GM12891 (cell line): ENCODE data around the gene ZP1.

Source experiments
- DNase-seq: peaks from one replicate; pipeline ENCODE4 v3.0.0; 2011; ENCODE audit warnings: low spot score; ENCODE audit not compliant: insufficient read length
- FAIRE-seq: peaks from 2 replicates; lab custom pipeline; 2011; peaks lifted over from hg19 to GRCh38; lab: Jason Lieb, UNC
- PAX5 ChIP-seq: IDR thresholded peaks from 2 replicates; pipeline ENCODE4 v1.6.1; 2011; ENCODE audit warnings: low read length, moderate library complexity, mild to moderate bottlenecking; ENCODE audit not compliant: insufficient read depth, severe bottlenecking
- POLR2A ChIP-seq: IDR thresholded peaks from 2 replicates; pipeline ENCODE4 v1.6.1; 2011; ENCODE audit warnings: low read depth, low read length, control low read depth
- POLR2AphosphoS5 ChIP-seq: IDR thresholded peaks from 2 replicates; pipeline ENCODE4 v1.6.1; 2011; ENCODE audit warnings: low read depth, low read length, control low read depth
- POU2F2 ChIP-seq: IDR thresholded peaks from 2 replicates; pipeline ENCODE4 v1.6.1; 2011; ENCODE audit warnings: low read depth, mild to moderate bottlenecking, control low read depth, low read length, moderate library complexity
- SPI1 ChIP-seq: IDR thresholded peaks from 2 replicates; pipeline ENCODE4 v1.6.1; 2011; ENCODE audit warnings: low read depth, low read length, control low read depth
- TAF1 ChIP-seq: IDR thresholded peaks from 2 replicates; pipeline ENCODE4 v1.6.1; 2011; ENCODE audit warnings: low read depth, low read length, control low read depth

The ZP1 gene

GRCh38 chr11:60878245-60879101, 11.1 kb downstream of the ZP1 start:
- FAIRE-seq (no peak), DNase-seq (no peak)
- no peak for TF ChIP-seq SPI1
- no peak for TF ChIP-seq POLR2AphosphoS5
- TF ChIP-seq POU2F2, result no peak
- TF ChIP-seq POLR2A, result no peak
- no peak for TF ChIP-seq TAF1
- TF ChIP-seq PAX5, result no peak

DNA sequence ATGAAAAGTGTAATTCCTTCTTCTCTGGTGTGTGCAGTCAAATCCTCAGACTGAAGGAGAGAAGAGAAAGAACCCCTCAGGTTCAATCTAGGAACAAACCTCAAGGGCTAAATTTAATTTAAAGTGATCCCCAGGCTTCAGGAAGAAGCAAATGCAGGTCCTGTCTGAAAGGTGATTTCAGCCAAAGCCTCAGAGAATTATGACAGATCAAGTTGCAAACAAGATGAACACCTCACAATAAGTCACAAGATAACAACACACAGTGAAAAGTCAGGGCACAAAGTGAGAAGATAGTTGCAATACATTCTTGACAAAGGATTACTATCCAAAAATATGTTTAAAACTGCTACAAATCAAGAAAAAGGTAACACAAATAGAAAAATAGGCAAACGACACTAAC, 11.8 kb downstream of the ZP1 start:
- FAIRE-seq, result no peak
- DNase-seq, result no peak
- TF ChIP-seq POLR2A (no peak), PAX5 (no peak), POLR2AphosphoS5 (no peak), POU2F2 (no peak), SPI1 (no peak), TAF1 (no peak)

- DNase-seq, result no peak
- no peak for FAIRE-seq
- TF ChIP-seq POLR2AphosphoS5, result no peak
- no peak for TF ChIP-seq POU2F2
- TF ChIP-seq POLR2A, result no peak
- no peak for TF ChIP-seq SPI1
Observed at GRCh38 chr11:60879971-60880588, 12.7 kb downstream of the ZP1 start.

DNA sequence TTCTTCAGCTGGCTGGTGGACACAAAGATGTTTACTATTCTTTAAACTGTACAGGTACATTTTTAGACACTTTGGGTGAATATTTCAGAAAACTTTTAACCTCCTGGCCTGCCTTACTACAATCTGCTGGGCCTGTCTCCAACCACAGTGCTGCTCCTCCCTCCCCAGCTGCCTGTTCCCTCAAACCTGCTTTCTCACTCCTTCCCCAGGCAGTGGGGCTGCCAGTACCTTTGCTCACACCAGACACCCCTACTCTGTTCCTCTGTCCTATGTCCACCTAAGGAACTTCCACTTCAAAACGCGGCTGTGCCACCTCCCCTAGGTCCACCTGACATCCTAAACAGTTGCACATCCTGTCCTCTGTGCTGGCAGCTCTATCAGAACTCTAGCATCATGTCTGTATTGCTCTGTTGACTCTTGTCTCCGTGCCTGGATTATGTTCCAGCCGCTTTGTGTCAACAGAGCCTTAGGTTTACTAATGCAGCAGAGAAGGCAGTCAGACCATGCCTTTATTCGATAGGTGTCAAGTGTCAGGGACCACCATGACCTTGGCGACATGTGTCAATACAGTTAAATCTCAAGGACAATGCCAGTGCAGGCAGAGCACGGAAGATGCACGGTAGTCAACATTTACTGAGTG, 13.4 kb downstream of the ZP1 start:
- TF ChIP-seq POLR2A, result no peak
- TF ChIP-seq PAX5, result no peak
- TF ChIP-seq SPI1, result no peak
- TF ChIP-seq POU2F2, result no peak
- TF ChIP-seq POLR2AphosphoS5, result no peak
- no peak for TF ChIP-seq TAF1
- DNase-seq (no peak), FAIRE-seq (no peak)

- DNase-seq (no peak), FAIRE-seq (no peak)
- TF ChIP-seq POLR2A (no peak), TAF1 (no peak), POU2F2 (no peak), SPI1 (no peak), POLR2AphosphoS5 (no peak), PAX5 (no peak)
Observed at GRCh38 chr11:60887556-60887955, 20.2 kb downstream of the ZP1 start.

- no peak for TF ChIP-seq TAF1
- peak; percentile 82; the same call in 1 of the 2 replicates for TF ChIP-seq POLR2AphosphoS5
- TF ChIP-seq POU2F2, result 0 out of 2 replicates have a peak, but pooled peaks have one; percentile 9
- TF ChIP-seq POLR2A, result no peak
- TF ChIP-seq PAX5, result no peak
- no peak for TF ChIP-seq SPI1
- FAIRE-seq (no peak), DNase-seq (no peak)
Observed at GRCh38 chr11:60889869-60890311, 22.5 kb downstream of the ZP1 start.

GRCh38 chr11:60890696-60891095, 23.4 kb downstream of the ZP1 start:
- DNase-seq (no peak), FAIRE-seq (no peak)
- TF ChIP-seq TAF1 (no peak), POLR2AphosphoS5 (no peak), SPI1 (no peak), POLR2A (no peak), POU2F2 (no peak), PAX5 (no peak)

DNA sequence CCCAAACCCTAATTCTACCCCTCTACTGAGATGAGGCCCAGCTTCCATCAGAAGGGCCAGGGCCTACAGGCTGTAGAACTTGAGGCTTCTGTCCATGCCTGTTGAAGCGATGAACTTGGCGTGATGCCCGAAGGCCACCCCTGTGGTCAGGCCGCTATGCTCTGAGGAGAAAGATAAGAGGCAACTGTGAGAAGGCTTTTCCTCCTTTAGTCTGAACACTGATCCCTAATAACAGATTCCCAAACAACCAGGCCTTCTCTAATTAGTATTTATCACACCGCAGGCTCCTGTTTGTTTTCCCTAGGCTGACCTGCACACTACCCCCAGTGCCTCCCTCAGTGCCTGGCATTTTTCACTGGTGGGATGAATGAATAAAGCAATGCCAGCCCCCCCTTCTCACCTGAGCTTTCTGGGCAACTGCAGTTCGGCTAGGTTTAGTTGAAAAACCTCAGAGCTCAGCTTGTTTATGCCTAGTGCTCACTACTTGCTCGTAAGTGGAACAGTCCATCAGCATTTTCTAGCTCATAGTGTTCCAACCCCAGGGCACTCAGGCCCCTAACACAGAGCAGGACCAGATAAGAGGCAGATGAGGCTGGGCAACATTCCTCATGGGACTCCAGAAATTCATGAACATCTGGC, 23.9 kb downstream of the ZP1 start:
- DNase-seq, result no peak
- no peak for TF ChIP-seq PAX5
- no peak for TF ChIP-seq POLR2A
- TF ChIP-seq TAF1, result no peak
- no peak for TF ChIP-seq POLR2AphosphoS5
- no peak for TF ChIP-seq SPI1
- no peak for TF ChIP-seq POU2F2
- FAIRE-seq, result no peak

GRCh38 chr11:60895687-60896086, 28.3 kb downstream of the ZP1 start:
- FAIRE-seq, result no peak
- no peak for DNase-seq
- TF ChIP-seq POLR2AphosphoS5, result no peak
- no peak for TF ChIP-seq POLR2A
- no peak for TF ChIP-seq SPI1
- no peak for TF ChIP-seq PAX5
- no peak for TF ChIP-seq POU2F2
- no peak for TF ChIP-seq TAF1
